Measurements from ENCODE around the gene SLC2A14.
"Not testable (repeated sequence)": the region's sequence is repeated elsewhere in the genome, so short reads cannot be mapped to it uniquely, and the experiment has no call there.

Gene SLC2A14

GRCh38 chr12:7872566-7873319 lies at the start of gene SLC2A14:
TSS of gene SLC2A14 (minus strand) at chr12:7872915. CDS start at chr12:7869880, 3,035 bp downstream.
- DNase-seq (ENCODE audit: low read depth): no peak

GRCh38 chr12:7921181-7921580 lies 48.5 kb upstream of the SLC2A14 start:
- DNase-seq (ENCODE audit: low read depth): not testable (repeated sequence)

- DNase-seq (ENCODE audit: low read depth): not testable (repeated sequence)
Measured at GRCh38 chr12:7918268-7918590, 45.5 kb upstream of the SLC2A14 start.

- no peak for DNase-seq (ENCODE audit: low read depth)
Measured at GRCh38 chr12:7917392-7918267, 44.9 kb upstream of the SLC2A14 start.

GRCh38 chr12:7916936-7917335 lies 44.2 kb upstream of the SLC2A14 start:
- DNase-seq (ENCODE audit: low read depth): no peak

GRCh38 chr12:7915661-7916403 lies 43.1 kb upstream of the SLC2A14 start:
- DNase-seq (ENCODE audit: low read depth): no peak

- DNase-seq (ENCODE audit: low read depth): not testable (repeated sequence)
Measured at GRCh38 chr12:7910106-7910505, 37.4 kb upstream of the SLC2A14 start.

GRCh38 chr12:7907009-7907408 lies 34.3 kb upstream of the SLC2A14 start:
- peak; percentile 26 for DNase-seq (ENCODE audit: low read depth)

- DNase-seq (ENCODE audit: low read depth): not testable (repeated sequence)
Measured at GRCh38 chr12:7906303-7906702, 33.6 kb upstream of the SLC2A14 start.

- DNase-seq (ENCODE audit: low read depth): not testable (repeated sequence)
Measured at GRCh38 chr12:7905600-7906125, 32.9 kb upstream of the SLC2A14 start.

GRCh38 chr12:7905071-7905470 lies 32.4 kb upstream of the SLC2A14 start:
- DNase-seq (ENCODE audit: low read depth): no peak

- DNase-seq (ENCODE audit: low read depth): not testable (repeated sequence)
Measured at GRCh38 chr12:7902416-7902815, 29.7 kb upstream of the SLC2A14 start.

GRCh38 chr12:7899755-7900154 lies 27.0 kb upstream of the SLC2A14 start:
- DNase-seq (ENCODE audit: low read depth): no peak

GRCh38 chr12:7896726-7897125 lies 24.0 kb upstream of the SLC2A14 start:
- not testable (repeated sequence) for DNase-seq (ENCODE audit: low read depth)

GRCh38 chr12:7892186-7892980 lies 19.7 kb upstream of the SLC2A14 start:
- no peak for DNase-seq (ENCODE audit: low read depth)

GRCh38 chr12:7884689-7885088 lies 12.0 kb upstream of the SLC2A14 start:
- DNase-seq (ENCODE audit: low read depth): no peak

- not testable (repeated sequence) for DNase-seq (ENCODE audit: low read depth)
Measured at GRCh38 chr12:7881736-7882120, 9.0 kb upstream of the SLC2A14 start.

- not testable (repeated sequence) for DNase-seq (ENCODE audit: low read depth)
Measured at GRCh38 chr12:7880952-7881735, 8.4 kb upstream of the SLC2A14 start.

- no peak for DNase-seq (ENCODE audit: low read depth)
Measured at GRCh38 chr12:7879246-7879645, 6.5 kb upstream of the SLC2A14 start.

- DNase-seq (ENCODE audit: low read depth): no peak
Measured at GRCh38 chr12:7877420-7877819, 4.7 kb upstream of the SLC2A14 start.

- no peak for DNase-seq (ENCODE audit: low read depth)
Measured at GRCh38 chr12:7870335-7870734, 2.4 kb downstream of the SLC2A14 start.

Measured in non-pigmented ciliary epithelial cell (primary cell).